GM18951 (cell line): ENCODE results near the gene HPCAL4.

Experiments
- POLR2A ChIP-seq: IDR thresholded peaks from 4 replicates; pipeline ENCODE4 v1.6.1; 2011; ENCODE audit warnings: mild to moderate bottlenecking; ENCODE audit not compliant: insufficient read length, insufficient read depth; ENCODE audit errors: extremely low read depth
- in situ Hi-C: fragments of 300-500 bp; cut with MboI; formaldehyde crosslinking; loops from one replicate; pipeline ENCODE4 v1.12.0; 2022; ENCODE audit warnings: low sequenced_read_pairs, mixed read lengths, inconsistent platforms; ENCODE audit not compliant: unreplicated experiment

Gene HPCAL4

DNA sequence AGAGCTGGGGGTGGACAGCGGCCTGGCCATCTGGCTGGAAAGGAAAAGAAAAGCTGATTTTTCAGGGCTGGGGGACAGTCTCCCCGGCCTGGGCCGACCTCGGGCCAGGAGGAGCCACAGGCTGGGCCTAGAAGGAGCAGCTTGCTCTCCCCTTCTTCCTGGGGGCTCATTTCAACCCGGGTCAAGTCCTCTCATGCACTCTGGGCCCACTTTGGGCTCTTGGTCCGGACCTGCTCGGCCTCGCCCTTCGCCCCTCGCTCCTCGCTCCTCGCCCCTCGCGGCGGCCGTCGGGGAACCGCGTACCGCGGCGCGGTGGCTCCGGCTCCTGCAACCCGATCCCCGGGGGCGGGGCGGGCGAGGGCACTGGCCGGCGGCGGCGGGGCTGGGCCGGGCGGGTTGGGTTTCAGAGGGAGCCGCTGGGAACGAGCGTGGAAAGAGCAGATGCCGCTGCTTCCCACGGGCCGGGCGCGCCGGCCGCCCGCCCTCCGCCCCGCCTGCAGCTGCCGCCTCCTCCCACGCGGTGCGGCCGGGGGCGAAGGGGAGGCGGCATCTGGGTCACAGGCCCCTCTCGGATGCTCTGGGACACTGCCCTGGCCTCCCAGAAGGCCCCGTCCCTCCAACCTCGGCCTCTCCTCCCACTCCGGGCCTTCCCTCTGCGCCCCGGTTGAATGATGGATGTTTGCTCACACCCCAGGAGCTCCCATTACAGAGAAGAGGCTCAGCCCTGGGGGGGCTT lies 58.4 kb downstream of the HPCAL4 start:
- in situ Hi-C loops = no loop called here

DNA sequence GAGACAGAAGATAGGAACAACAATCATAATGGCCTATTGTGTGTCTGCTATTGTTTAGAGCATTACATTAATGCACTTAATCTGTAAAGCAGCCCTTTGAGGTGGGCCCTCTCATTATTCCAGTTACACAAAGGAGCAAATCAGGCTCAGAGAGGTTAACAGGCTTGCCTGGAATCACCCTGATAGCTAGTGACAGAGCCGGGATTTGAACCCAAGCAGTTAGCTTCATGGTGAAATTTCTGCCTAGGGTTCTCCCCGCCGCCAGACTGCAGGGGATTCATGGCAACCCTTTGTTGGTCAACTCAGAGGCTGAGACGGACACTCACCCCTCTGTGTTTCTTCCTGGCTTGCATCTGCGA lies 58.9 kb downstream of the HPCAL4 start:
- TF ChIP-seq POLR2A = no peak
- in situ Hi-C loops = no loop called here

More for the DNA sequence above, 58.4 kb downstream of the HPCAL4 start:
- TF ChIP-seq POLR2A = no peak

DNA sequence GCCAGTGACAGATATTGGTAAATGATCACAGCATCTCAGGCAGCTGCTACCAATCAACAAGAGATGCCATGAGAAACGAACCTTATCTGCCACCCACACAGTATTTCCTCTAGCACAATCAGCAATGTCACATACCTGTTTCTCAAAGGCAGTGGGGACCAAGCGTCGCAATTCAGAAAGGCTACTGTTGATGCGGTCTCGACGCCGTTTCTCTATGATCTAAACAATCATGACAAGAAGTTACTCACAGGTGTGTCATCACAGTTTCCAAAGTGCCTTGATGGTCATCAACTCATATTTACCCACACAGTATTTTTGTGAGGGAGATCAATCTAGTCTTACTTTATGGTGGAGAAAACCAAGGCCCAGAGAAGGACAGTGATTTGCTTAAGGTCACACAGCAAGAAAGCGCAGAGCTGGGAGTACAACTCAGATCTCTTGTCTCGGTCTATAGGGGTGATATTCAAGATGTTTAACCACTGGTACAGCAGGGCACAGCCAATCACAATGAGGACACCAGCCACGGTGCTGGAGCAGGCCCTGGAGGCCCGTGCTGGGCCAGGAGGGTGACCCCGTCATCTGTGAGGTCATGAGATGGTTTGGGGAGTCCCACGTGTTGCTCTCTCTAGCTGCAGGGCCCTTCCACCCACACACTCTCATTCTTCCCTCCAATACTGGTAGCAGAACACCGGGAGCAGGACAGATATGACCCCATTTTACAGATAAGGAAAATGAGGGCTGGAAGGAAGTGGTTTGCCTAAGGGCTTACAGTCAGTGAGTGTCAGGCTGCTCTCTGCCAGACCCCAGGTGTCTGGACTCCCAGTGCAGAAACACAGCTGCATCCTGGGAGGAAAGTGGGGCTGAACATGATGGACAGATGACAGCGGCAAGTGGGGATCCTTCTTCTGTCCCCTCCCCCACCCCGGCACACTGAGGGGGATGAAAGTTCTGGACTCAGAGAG lies 59.6 kb downstream of the HPCAL4 start:
- in situ Hi-C loops = no loop called here
- no peak for TF ChIP-seq POLR2A

DNA sequence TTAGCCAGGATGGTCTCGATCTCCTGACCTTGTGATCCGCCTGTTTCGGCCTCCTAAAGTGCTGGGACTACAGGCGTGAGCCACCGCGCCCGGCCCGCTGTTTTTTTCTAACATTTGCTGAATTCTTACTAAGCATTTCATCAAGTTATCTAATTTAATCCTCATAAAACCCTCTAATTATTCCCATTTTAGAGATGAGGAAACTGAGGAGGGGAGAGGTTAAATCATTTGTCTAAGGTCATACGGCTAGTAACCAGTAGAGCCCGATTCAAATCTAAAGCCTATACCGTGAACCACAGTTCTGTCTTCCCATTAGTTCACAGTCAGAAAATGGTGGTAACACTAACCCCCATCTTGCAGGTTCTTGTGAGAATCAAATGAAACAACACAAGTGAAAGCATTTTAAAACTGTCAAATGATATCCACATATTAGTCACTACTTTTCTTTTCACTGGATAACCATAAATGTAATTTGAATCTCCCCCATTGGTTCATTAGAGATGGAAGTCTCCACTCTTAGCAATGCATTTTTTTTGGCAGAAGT lies 62.4 kb downstream of the HPCAL4 start:
- in situ Hi-C loops = no loop called here
- TF ChIP-seq POLR2A = no peak
